NCI-H2196 (cell line): ENCODE measurements around the gene UBAC1.
"Not testable (repeated sequence)": the region's sequence is repeated elsewhere in the genome, so short reads cannot be mapped to it uniquely, and the experiment has no call there.

Experiments
- DNase-seq: peaks from one replicate; lab custom pipeline; 2025; ENCODE audit not compliant: unreplicated experiment; lab: John Stamatoyannopoulos, UW

Gene UBAC1

GRCh38 chr9:135978642-135979546 is 17.7 kb upstream of the UBAC1 start:
- no peak for DNase-seq

GRCh38 chr9:135976944-135977343 is 15.8 kb upstream of the UBAC1 start:
- no peak for DNase-seq

GRCh38 chr9:135976531-135976930 is 15.4 kb upstream of the UBAC1 start:
- DNase-seq = no peak

- DNase-seq = no peak
These were observed 14.7 kb upstream of the UBAC1 start for GRCh38 chr9:135975834-135976233.

- DNase-seq = no peak
These were observed 13.0 kb upstream of the UBAC1 start for GRCh38 chr9:135974220-135974573.

GRCh38 chr9:135973277-135974219 is 12.4 kb upstream of the UBAC1 start:
- no peak for DNase-seq

GRCh38 chr9:135971892-135972291 is 10.7 kb upstream of the UBAC1 start:
- DNase-seq = peak; percentile 17

- no peak for DNase-seq
These were observed 10.1 kb upstream of the UBAC1 start for GRCh38 chr9:135971111-135971766.

GRCh38 chr9:135970128-135970815 is 9.1 kb upstream of the UBAC1 start:
- no peak for DNase-seq

GRCh38 chr9:135969064-135969683 is 8.0 kb upstream of the UBAC1 start:
- no peak for DNase-seq

GRCh38 chr9:135968601-135969000 is 7.4 kb upstream of the UBAC1 start:
- DNase-seq = no peak

- DNase-seq = no peak
These were observed 6.9 kb upstream of the UBAC1 start for GRCh38 chr9:135968083-135968476.

GRCh38 chr9:135966916-135967260 is 5.7 kb upstream of the UBAC1 start:
- DNase-seq = not testable (repeated sequence)

GRCh38 chr9:135965124-135965756 is 4.1 kb upstream of the UBAC1 start:
- DNase-seq = no peak

GRCh38 chr9:135963938-135964337 is 2.8 kb upstream of the UBAC1 start:
- no peak for DNase-seq

- no peak for DNase-seq
These were observed 2.2 kb upstream of the UBAC1 start for GRCh38 chr9:135963338-135963737.

GRCh38 chr9:135962696-135963307 is 1.6 kb upstream of the UBAC1 start:
- no peak for DNase-seq

GRCh38 chr9:135961811-135962695 is 880 bp upstream of the UBAC1 start:
- no peak for DNase-seq
